Measurements from ENCODE around the gene NFIA.

The NFIA gene

GRCh38 chr1:61389194-61389925 lies 307.0 kb downstream of the NFIA start:
- TF ChIP-seq CTCF (IDR thresholded peaks at IDR 0.05; ENCODE audit: low read depth, low read length) = no peak
- in situ Hi-C loops (cut with HindIII; ENCODE audit: low sequenced_read_pairs) = no loop called here
- no peak for DNase-seq (ENCODE audit: low read depth, low spot score)
- H3K4me3 ChIP-seq (ENCODE audit: low read depth, low read length) = no peak overlapping the region

GRCh38 chr1:61389926-61390845 lies 307.8 kb downstream of the NFIA start:
- no peak overlapping the region for H3K4me3 ChIP-seq (ENCODE audit: low read depth, low read length)
- no peak for TF ChIP-seq CTCF (IDR thresholded peaks at IDR 0.05; ENCODE audit: low read depth, low read length)
- in situ Hi-C loops (cut with HindIII; ENCODE audit: low sequenced_read_pairs) = no loop called here
- DNase-seq (ENCODE audit: low read depth, low spot score) = peak; percentile 43

- in situ Hi-C loops (cut with HindIII; ENCODE audit: low sequenced_read_pairs) = no loop called here
- no peak for DNase-seq (ENCODE audit: low read depth, low spot score)
- TF ChIP-seq CTCF (IDR thresholded peaks at IDR 0.05; ENCODE audit: low read depth, low read length) = no peak
- no peak overlapping the region for H3K4me3 ChIP-seq (ENCODE audit: low read depth, low read length)
These were observed 309.4 kb downstream of the NFIA start for GRCh38 chr1:61391730-61392129.

GRCh38 chr1:61392409-61393242 lies 310.3 kb downstream of the NFIA start:
- TF ChIP-seq CTCF (IDR thresholded peaks at IDR 0.05; ENCODE audit: low read depth, low read length) = no peak

GRCh38 chr1:61393575-61393974 lies 311.2 kb downstream of the NFIA start:
- no peak for TF ChIP-seq CTCF (IDR thresholded peaks at IDR 0.05; ENCODE audit: low read depth, low read length)
- no peak for DNase-seq (ENCODE audit: low read depth, low spot score)
- in situ Hi-C loops (cut with HindIII; ENCODE audit: low sequenced_read_pairs) = no loop called here
- no peak overlapping the region for H3K4me3 ChIP-seq (ENCODE audit: low read depth, low read length)

More at GRCh38 chr1:61392409-61393242, 310.3 kb downstream of the NFIA start:
- DNase-seq (ENCODE audit: low read depth, low spot score) = no peak
- in situ Hi-C loops (cut with HindIII; ENCODE audit: low sequenced_read_pairs) = no loop called here
- no peak overlapping the region for H3K4me3 ChIP-seq (ENCODE audit: low read depth, low read length)

Measured in astrocyte of the spinal cord (primary cell).